ENCODE measurements around the gene LGALS14.

DNA sequence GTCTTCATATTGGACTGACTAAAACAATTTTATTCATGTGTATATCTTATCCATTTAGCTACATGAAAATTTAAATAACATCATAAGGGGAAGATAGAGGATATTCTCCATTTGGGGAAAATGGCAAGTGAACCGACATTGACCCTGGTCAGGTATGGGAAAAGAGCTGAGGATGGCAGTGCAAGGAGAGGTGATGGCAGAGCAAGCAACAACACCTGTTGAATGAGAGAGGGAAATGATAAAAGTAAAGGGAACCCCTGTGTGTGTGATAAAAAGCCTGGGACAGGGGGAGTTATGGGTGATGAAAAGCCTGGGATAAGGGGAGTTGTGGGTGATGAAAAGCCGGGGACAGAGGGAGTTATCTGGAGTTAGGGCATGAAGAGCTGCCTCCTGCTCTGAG lies 29.6 kb downstream of the LGALS14 start:
- TF ChIP-seq, protein P1, sequence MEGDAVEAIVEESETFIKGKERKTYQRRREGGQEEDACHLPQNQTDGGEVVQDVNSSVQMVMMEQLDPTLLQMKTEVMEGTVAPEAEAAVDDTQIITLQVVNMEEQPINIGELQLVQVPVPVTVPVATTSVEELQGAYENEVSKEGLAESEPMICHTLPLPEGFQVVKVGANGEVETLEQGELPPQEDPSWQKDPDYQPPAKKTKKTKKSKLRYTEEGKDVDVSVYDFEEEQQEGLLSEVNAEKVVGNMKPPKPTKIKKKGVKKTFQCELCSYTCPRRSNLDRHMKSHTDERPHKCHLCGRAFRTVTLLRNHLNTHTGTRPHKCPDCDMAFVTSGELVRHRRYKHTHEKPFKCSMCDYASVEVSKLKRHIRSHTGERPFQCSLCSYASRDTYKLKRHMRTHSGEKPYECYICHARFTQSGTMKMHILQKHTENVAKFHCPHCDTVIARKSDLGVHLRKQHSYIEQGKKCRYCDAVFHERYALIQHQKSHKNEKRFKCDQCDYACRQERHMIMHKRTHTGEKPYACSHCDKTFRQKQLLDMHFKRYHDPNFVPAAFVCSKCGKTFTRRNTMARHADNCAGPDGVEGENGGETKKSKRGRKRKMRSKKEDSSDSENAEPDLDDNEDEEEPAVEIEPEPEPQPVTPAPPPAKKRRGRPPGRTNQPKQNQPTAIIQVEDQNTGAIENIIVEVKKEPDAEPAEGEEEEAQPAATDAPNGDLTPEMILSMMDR (IDR thresholded peaks at IDR 0.05), result no peak
- TF ChIP-seq POLR2A (IDR thresholded peaks at IDR 0.05), result no peak
